Measurements from ENCODE around the gene NOP14. TPM values are rescaled to one million over a fixed set of nuclear protein-coding genes. Genes with fewer than 3 reads are reported as not detected.
A peak's percentile ranks its signal among the peaks of the same experiment; 100 is the strongest.

NOP14 gene
- total and polyA plus RNA-seq, 2 of the 8 experiments (the other 6 are each of a cell fraction or from before 2014, with no cell fraction given), result 8.6 to 45.3 TPM

DNA sequence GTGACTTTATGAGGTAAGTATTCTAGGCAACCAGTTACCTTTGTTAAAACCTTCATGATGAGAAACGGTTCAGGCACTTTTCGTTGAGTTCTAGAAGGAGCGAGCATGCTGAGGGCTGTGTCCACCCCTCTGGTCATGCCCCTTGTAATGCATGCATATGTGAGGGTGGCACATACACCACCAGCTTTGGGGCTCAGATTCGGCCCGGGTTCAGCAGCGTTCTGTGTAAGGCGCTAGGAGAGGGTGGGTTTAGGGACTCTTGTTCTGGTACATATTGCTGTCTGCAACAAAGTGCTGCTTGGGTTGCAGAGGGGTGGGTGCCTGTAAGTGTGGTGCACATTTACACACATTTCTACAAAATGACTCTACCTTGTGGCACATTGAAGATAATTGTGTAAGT is 54.5 kb downstream of the NOP14 start:
- H2BK20ac ChIP-seq (ENCODE audit: low read length), result no peak overlapping the region
- WGBS, 2 experiments (ENCODE audit: extremely low coverage in 1 of 2, insufficient coverage in 1 of 2, insufficient read length in 1 of 2, insufficient replicate concordance in 2 of 2, low coverage in 1 of 2, low lambda C conversion rate in 2 of 2, missing lambda C conversion rate in 1 of 2), result 93% methylated on average over 7 of the region's 7 CpGs; no CpG with 5 or more reads in 1 of the 2 experiments
- no peak overlapping the region for H2BK12ac ChIP-seq (ENCODE audit: low read depth, low read length)
- H2BK5ac ChIP-seq (ENCODE audit: low read depth, low read length), result peak overlapping the region; percentile 5; the same call in 1 of the 2 replicates
- TF ChIP-seq, protein P1, sequence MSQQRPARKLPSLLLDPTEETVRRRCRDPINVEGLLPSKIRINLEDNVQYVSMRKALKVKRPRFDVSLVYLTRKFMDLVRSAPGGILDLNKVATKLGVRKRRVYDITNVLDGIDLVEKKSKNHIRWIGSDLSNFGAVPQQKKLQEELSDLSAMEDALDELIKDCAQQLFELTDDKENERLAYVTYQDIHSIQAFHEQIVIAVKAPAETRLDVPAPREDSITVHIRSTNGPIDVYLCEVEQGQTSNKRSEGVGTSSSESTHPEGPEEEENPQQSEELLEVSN (IDR thresholded peaks at IDR 0.05), result no peak
- TF ChIP-seq CEBPB (IDR thresholded peaks at IDR 0.05; ENCODE audit: low read depth, low read length), result no peak
- H3K18ac ChIP-seq (ENCODE audit: extremely low read depth, low read length), result no peak overlapping the region
- no peak overlapping the region for H3K4me2 ChIP-seq (ENCODE audit: insufficient read depth in 1 of 2, low read depth in 2 of 2, low read length in 2 of 2)
- no peak overlapping the region for H3K14ac ChIP-seq (ENCODE audit: insufficient read length)
- H4K8ac ChIP-seq (ENCODE audit: extremely low read depth, insufficient read depth, low read length), result no peak overlapping the region
- H3K36me3 ChIP-seq (ENCODE audit: control insufficient read depth in 2 of 4, insufficient read depth in 4 of 4, low read length in 3 of 4), result peaks cover 16 to 58% (median 30%) of the 10 kb centered on the region in 4 experiments
- H3K79me2 ChIP-seq (ENCODE audit: control insufficient read depth in 1 of 2, insufficient read depth in 2 of 2, low read length in 2 of 2), result no peaks in the 10 kb centered on the region
- no peaks in the 10 kb centered on the region for H3K27me3 ChIP-seq (replicated peaks in 1 of 4; ENCODE audit: control insufficient read depth in 3 of 4, extremely low read depth in 1 of 4, insufficient read depth in 3 of 4, low read length in 3 of 4)
- peaks cover 3% of the 10 kb centered on the region in 2 experiments for H4K20me1 ChIP-seq (replicated peaks in 1 of 2; ENCODE audit: control insufficient read depth in 1 of 2, insufficient read depth in 2 of 2, low read length in 2 of 2)
- H4K91ac ChIP-seq (replicated peaks; ENCODE audit: insufficient read length, low read length), result no peak overlapping the region
- ChIA-PET CTCF (ENCODE audit: partially characterized antibody) (interaction anchor here (1.0 to 1.4 kb wide), 2 partner anchors 13 to 45 kb away, joined by 3 to 7 read pairs; no protein-coding TSS in a partner anchor), POLR2A (ENCODE audit: partially characterized antibody) (no interaction called here)
- DNase-seq (ENCODE audit: low read depth in 1 of 2, low spot score in 2 of 2) (no peak), FAIRE-seq (no peak)
- no peaks in the 10 kb centered on the region for H3K9me3 ChIP-seq (ENCODE audit: insufficient read depth in 2 of 2, low read depth in 1 of 2, low read length in 1 of 2)
- no peaks in the 10 kb centered on the region; the same call in 1 of the 2 replicates for H3K79me1 ChIP-seq (ENCODE audit: low read depth, low read length)
- no peak overlapping the region for H3K4ac ChIP-seq (replicated peaks; ENCODE audit: insufficient read length, low read depth, low read length)
- no peaks in the 10 kb centered on the region for H3K23me2 ChIP-seq (ENCODE audit: low read depth, low read length)
- H3K27ac ChIP-seq (ENCODE audit: low read depth, low read length), result no peak overlapping the region
- no peak overlapping the region for H3K56ac ChIP-seq (replicated peaks; ENCODE audit: insufficient read length, low read depth, low read length)
- no peak overlapping the region for H2BK15ac ChIP-seq (ENCODE audit: low read length)
- no peak overlapping the region for H3K9ac ChIP-seq (replicated peaks in 1 of 4; ENCODE audit: extremely low read depth in 1 of 4, low read depth in 3 of 4, low read length in 3 of 4)
- H2AK5ac ChIP-seq (ENCODE audit: low read depth, low read length), result no peak overlapping the region
- no peaks in the 10 kb centered on the region for H3K4me1 ChIP-seq (replicated peaks in 1 of 4; ENCODE audit: control insufficient read depth in 3 of 4, insufficient read depth in 4 of 4, low read length in 3 of 4)
- H3K23ac ChIP-seq (ENCODE audit: insufficient read length), result no peak overlapping the region
- no peak overlapping the region for H3K4me3 ChIP-seq (ENCODE audit: extremely low read depth in 1 of 4, insufficient read depth in 2 of 4, low read depth in 3 of 4, low read length in 4 of 4)
- H2AFZ ChIP-seq (ENCODE audit: low read length), result no peak overlapping the region
- no peak overlapping the region for H4K5ac ChIP-seq (ENCODE audit: insufficient read length, low read depth, low read length)
- no peak overlapping the region for H2BK120ac ChIP-seq (replicated peaks; ENCODE audit: low read depth, low read length)
